Thyroid gland (tissue), 4 donors: Measurements from ENCODE around the gene TAF3. TPM values are rescaled to one million over a fixed set of nuclear protein-coding genes. Genes with fewer than 3 reads are reported as not detected.

Experiments used
- DNase-seq, 2 donors: peaks; one replicate each; pipeline ENCODE4 v3.0.0-alpha.2; 2019
- H3K27ac ChIP-seq, 3 donors: fragments of 200-600 bp; sonication (generic); 1 replicate in 2 of 3; 2 replicates in 1 of 3; pipeline ENCODE4 v1.5.1; 2016 to 2019; ENCODE audit warnings: mild to moderate bottlenecking in 1 of 3, moderate library complexity in 1 of 3
- H3K27me3 ChIP-seq: fragments of 200-600 bp; sonication (generic); one replicate; pipeline ENCODE4 v1.5.1; 2019
- H3K36me3 ChIP-seq, 2 donors: fragments of 200-600 bp; sonication (generic); one replicate each; pipeline ENCODE4 v1.5.1; 2016 to 2019
- H3K4me1 ChIP-seq, 2 donors: fragments of 200-600 bp; sonication (generic); one replicate each; pipeline ENCODE4 v1.5.1; 2017 to 2019
- H3K4me3 ChIP-seq, 3 donors: fragments of 200-600 bp; sonication (generic); replicated peaks in 1 of 3; 1 replicate in 2 of 3; 2 replicates in 1 of 3; pipeline ENCODE4 v1.5.1; 2016; ENCODE audit warnings: mild to moderate bottlenecking in 1 of 3
- H3K9me3 ChIP-seq: fragments of 200-600 bp; sonication (generic); one replicate; pipeline ENCODE4 v1.5.1; 2017
- CTCF ChIP-seq, 6 experiments: fragments of 200-600 bp in 3 of 6; fragments of 450-650 bp in 3 of 6; sonication (generic) in 3 of 6; IDR thresholded peaks; one replicate each; pipeline ENCODE4 v1.5.1; 2016 to 2019; ENCODE audit warnings: antibody characterized with exemption in 6 of 6, mild to moderate bottlenecking in 2 of 6, inconsistent platforms in 1 of 6, moderate library complexity in 1 of 6
- POLR2A ChIP-seq, 2 donors: fragments of 450-650 bp; IDR thresholded peaks; one replicate each; pipeline ENCODE4 v1.6.1; 2017; ENCODE audit warnings: antibody characterized with exemption in 2 of 2, mild to moderate bottlenecking in 2 of 2, moderate library complexity in 1 of 2
- WGBS, 2 donors: methylation state at CpG; one replicate each; pipeline ENCODE4 v1.1.5; 2017; 5-methylcytosine and 5-hydroxymethylcytosine counted together
- intact Hi-C: fragments of 100-400 bp; cut with DNase I; formaldehyde crosslinking; loops from one replicate; pipeline ENCODE4 v1.15.1; 2023
- total RNA-seq, 4 donors: library from RNA; depleted of rRNA; stranded (reverse); fragments of >200 nt; gene quantifications; one replicate each; pipeline ENCODE4 v1.2.3, GENCODE V29; 2016

The TAF3 gene
- total RNA-seq, 4 donors from 2014 or later: 6.7 to 11.0 (median 8.6) TPM

DNA sequence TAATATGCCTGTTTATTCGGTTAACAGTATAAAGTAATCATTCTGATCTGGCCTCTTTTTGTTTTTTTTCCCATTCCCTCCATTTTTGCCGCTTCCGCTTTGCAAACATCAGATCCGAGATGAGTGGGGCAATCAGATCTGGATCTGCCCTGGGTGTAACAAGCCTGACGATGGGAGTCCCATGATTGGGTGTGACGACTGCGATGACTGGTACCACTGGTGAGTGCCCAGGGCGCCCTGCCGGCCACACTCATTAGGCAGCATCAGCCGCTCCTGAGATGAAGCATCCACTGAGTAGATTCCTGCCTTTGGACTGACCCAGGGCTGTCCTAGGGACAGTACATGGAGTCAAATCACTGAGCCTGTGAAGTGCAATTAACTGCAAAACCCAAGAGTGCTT is 195.3 kb downstream of the TAF3 start:
- no peak overlapping the region for H3K4me3 ChIP-seq
- 96 to 99% methylated on average over 10 of the region's 10 CpGs for WGBS, 2 donors
- TF ChIP-seq POLR2A (IDR thresholded peaks at IDR 0.05): no peak
- no peak for TF ChIP-seq CTCF (IDR thresholded peaks at IDR 0.05)
- H3K27me3 ChIP-seq: no peaks in the 10 kb centered on the region
- H3K36me3 ChIP-seq: peaks cover 12 to 31% of the 10 kb centered on the region in 2 donors
- H3K9me3 ChIP-seq: no peaks in the 10 kb centered on the region
- intact Hi-C loops: no loop called here
- no peak for DNase-seq
- no peak overlapping the region for H3K27ac ChIP-seq
- no peaks in the 10 kb centered on the region for H3K4me1 ChIP-seq

- TF ChIP-seq POLR2A (IDR thresholded peaks at IDR 0.05): no peak
- Histone ChIP-seq H3K9me3 (no peaks in the 10 kb centered on the region), H3K27ac (no peak overlapping the region), H3K4me3 (no peak overlapping the region), H3K27me3 (no peaks in the 10 kb centered on the region), H3K4me1 (no peaks in the 10 kb centered on the region), H3K36me3 (peaks cover 12 to 26% of the 10 kb centered on the region in 2 donors)
- 95 to 96% methylated on average over 16 of the region's 16 CpGs for WGBS, 2 donors
- DNase-seq: no peak
- intact Hi-C loops: no loop called here
Observed at GRCh38 chr10:8014649-8015048, 196.3 kb downstream of the TAF3 start.

- Histone ChIP-seq H3K27ac (no peak overlapping the region), H3K36me3 (peaks cover 12 to 16% of the 10 kb centered on the region in 2 donors), H3K4me3 (no peak overlapping the region), H3K27me3 (no peaks in the 10 kb centered on the region), H3K9me3 (no peaks in the 10 kb centered on the region), H3K4me1 (no peaks in the 10 kb centered on the region)
- WGBS, 2 donors: 66 to 73% methylated on average over 6 of the region's 6 CpGs
- TF ChIP-seq CTCF (IDR thresholded peaks at IDR 0.05): no peak
- TF ChIP-seq POLR2A (IDR thresholded peaks at IDR 0.05): no peak
- DNase-seq: no peak
- intact Hi-C loops: no loop called here
Observed at GRCh38 chr10:8017277-8017676, 199.0 kb downstream of the TAF3 start.

DNA sequence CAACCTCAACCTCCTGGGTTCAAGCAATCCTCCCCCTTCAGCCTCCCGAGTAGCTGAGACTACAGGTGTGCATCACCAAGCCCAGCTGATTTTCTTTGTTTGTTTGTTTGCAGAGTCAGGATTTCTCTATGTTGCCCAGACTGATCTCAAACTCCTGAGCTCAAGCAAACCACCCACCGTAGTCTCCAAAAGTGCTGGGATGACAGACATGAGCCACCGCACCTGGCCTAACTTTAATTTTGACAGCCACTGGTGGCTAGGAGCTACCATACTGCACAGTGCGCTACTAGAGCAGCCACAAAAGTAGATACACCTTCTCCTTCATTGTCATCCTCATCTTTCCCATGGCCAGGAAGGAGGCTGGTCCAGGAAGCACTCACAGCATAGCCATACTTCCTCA is 205.0 kb downstream of the TAF3 start:
- DNase-seq: no peak
- H3K4me1 ChIP-seq: peaks cover 5% of the 10 kb centered on the region in 2 donors
- no peak overlapping the region for H3K4me3 ChIP-seq
- intact Hi-C loops: no loop called here
- H3K27me3 ChIP-seq: no peaks in the 10 kb centered on the region
- no peak for TF ChIP-seq CTCF (IDR thresholded peaks at IDR 0.05)
- no peak for TF ChIP-seq POLR2A (IDR thresholded peaks at IDR 0.05)
- H3K27ac ChIP-seq: no peak overlapping the region
- no peaks in the 10 kb centered on the region for H3K9me3 ChIP-seq
- 76 to 82% methylated on average over 4 of the region's 4 CpGs for WGBS, 2 donors
- H3K36me3 ChIP-seq: no peaks in the 10 kb centered on the region

DNA sequence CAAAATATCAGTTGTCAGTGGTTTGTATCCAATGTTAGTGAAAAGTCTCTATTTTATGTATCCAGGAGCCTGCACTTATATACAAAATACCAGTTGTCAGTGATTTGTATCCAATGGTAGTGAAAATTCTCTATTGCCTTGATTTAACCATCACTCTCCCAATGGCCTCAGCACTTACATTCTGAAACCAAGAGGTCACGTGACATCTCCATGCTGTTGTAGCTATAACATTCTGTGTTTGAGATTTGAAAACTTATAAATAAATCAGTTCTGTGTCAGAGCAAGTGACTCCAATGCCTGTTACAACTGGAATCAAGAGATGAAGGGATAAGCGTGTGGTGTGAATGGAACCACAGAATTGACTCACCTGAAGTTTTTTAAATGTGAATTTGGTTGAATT is 205.5 kb downstream of the TAF3 start:
- H3K36me3 ChIP-seq: no peaks in the 10 kb centered on the region
- DNase-seq: no peak
- H3K27me3 ChIP-seq: no peaks in the 10 kb centered on the region
- TF ChIP-seq CTCF (IDR thresholded peaks at IDR 0.05): no peak
- TF ChIP-seq POLR2A (IDR thresholded peaks at IDR 0.05): no peak
- H3K27ac ChIP-seq: no peak overlapping the region
- H3K4me3 ChIP-seq: no peak overlapping the region
- H3K4me1 ChIP-seq: peaks cover 5% of the 10 kb centered on the region in 2 donors
- no peaks in the 10 kb centered on the region for H3K9me3 ChIP-seq
- WGBS, 2 donors: 95 to 97% methylated on average over 2 of the region's 2 CpGs
- intact Hi-C loops: no loop called here
